CD14-positive monocyte (primary cell): ENCODE results near the gene STMND1. TPM values are rescaled to one million over a fixed set of nuclear protein-coding genes. Genes with fewer than 3 reads are reported as not detected.
A peak's percentile ranks its signal among the peaks of the same experiment; 100 is the strongest.

Experiments used
- DNase-seq, 3 donors: peaks; one replicate each; pipeline ENCODE4 v3.0.0-alpha.2; 2011 to 2022
- H2AFZ ChIP-seq: 2 replicates; pipeline ENCODE4 v1.6.0; 2012; ENCODE audit warnings: mild to moderate bottlenecking, low read depth, low read length, inconsistent platforms; ENCODE audit not compliant: insufficient read depth, poor library complexity, severe bottlenecking
- H3K27ac ChIP-seq, 2 donors: 1 replicate in 1 of 2; 2 replicates in 1 of 2; pipeline ENCODE4 v1.5.1; 2012 to 2013; ENCODE audit warnings: low read length in 2 of 2, control low read depth in 1 of 2, inconsistent platforms in 1 of 2, low read depth in 1 of 2, mild to moderate bottlenecking in 1 of 2
- H3K27me3 ChIP-seq, 2 donors: one replicate each; pipeline versions ENCODE4 v1.6.0 to v1.6.1; 2011 to 2013; ENCODE audit warnings: low read length in 2 of 2; ENCODE audit not compliant: control insufficient read depth in 2 of 2, insufficient read depth in 2 of 2
- H3K36me3 ChIP-seq, 2 donors: replicated peaks in 1 of 2; 1 replicate in 1 of 2; 2 replicates in 1 of 2; pipeline versions ENCODE4 v1.5.1 to v1.6.1; 2012 to 2013; ENCODE audit warnings: low read length in 2 of 2, control low read depth in 1 of 2, inconsistent platforms in 1 of 2, mild to moderate bottlenecking in 1 of 2; ENCODE audit not compliant: insufficient read depth in 2 of 2, control insufficient read depth in 1 of 2
- H3K4me1 ChIP-seq, 2 donors: 1 replicate in 1 of 2; 2 replicates in 1 of 2; pipeline versions ENCODE4 v1.5.1 to v1.6.1; 2012 to 2013; ENCODE audit warnings: low read length in 2 of 2, control low read depth in 1 of 2, inconsistent platforms in 1 of 2, mild to moderate bottlenecking in 1 of 2, moderate library complexity in 1 of 2; ENCODE audit not compliant: insufficient read depth in 2 of 2, control insufficient read depth in 1 of 2
- H3K4me2 ChIP-seq: replicated peaks from 2 replicates; pipeline ENCODE3; 2012; ENCODE audit warnings: low read length, moderate library complexity, mild to moderate bottlenecking; ENCODE audit not compliant: poor library complexity, severe bottlenecking; ENCODE audit errors: extremely low read depth
- H3K4me3 ChIP-seq, 3 experiments: fragments of 200-600 bp in 1 of 3; sonication (generic) in 1 of 3; replicated peaks in 1 of 3; 1 replicate in 2 of 3; 2 replicates in 1 of 3; pipeline ENCODE4 v1.5.1; 2011 to 2013; ENCODE audit warnings: low read length in 3 of 3, mild to moderate bottlenecking in 3 of 3, control low read depth in 2 of 3, low read depth in 2 of 3, inconsistent platforms in 1 of 3, moderate library complexity in 1 of 3
- H3K79me2 ChIP-seq: 2 replicates; pipeline ENCODE4 v1.6.0; 2012; ENCODE audit warnings: mild to moderate bottlenecking, control low read depth, inconsistent platforms, low read length, moderate library complexity; ENCODE audit not compliant: insufficient read depth
- H3K9ac ChIP-seq: 2 replicates; pipeline ENCODE4 v1.6.0; 2017; ENCODE audit warnings: low read length, mild to moderate bottlenecking; ENCODE audit not compliant: insufficient read depth, poor library complexity, severe bottlenecking
- H3K9me3 ChIP-seq, 2 donors: replicated peaks in 1 of 2; 1 replicate in 1 of 2; 2 replicates in 1 of 2; pipeline versions ENCODE4 v1.5.1 to v1.6.1; 2012 to 2013; ENCODE audit warnings: low read length in 2 of 2, control low read depth in 1 of 2; ENCODE audit not compliant: control insufficient read depth in 1 of 2, insufficient read depth in 1 of 2
- H4K20me1 ChIP-seq: 2 replicates; pipeline ENCODE4 v1.6.0; 2012; ENCODE audit warnings: mild to moderate bottlenecking, low read length, control low read depth, moderate library complexity; ENCODE audit not compliant: insufficient read depth
- H3K27ac Mint-ChIP-seq, 7 donors: one replicate each; pipeline ENCODE4 v1.8.0; 2020; ENCODE audit warnings: mild to moderate bottlenecking in 7 of 7, mixed read lengths in 7 of 7, moderate library complexity in 6 of 7, inconsistent platforms in 2 of 7
- H3K27me3 Mint-ChIP-seq, 3 donors: one replicate each; pipeline ENCODE4 v1.8.0; 2021 to 2022; ENCODE audit warnings: low read depth in 3 of 3, mild to moderate bottlenecking in 3 of 3, mixed read lengths in 3 of 3, moderate library complexity in 3 of 3, inconsistent platforms in 1 of 3
- H3K36me3 Mint-ChIP-seq, 2 donors: one replicate each; pipeline ENCODE4 v1.8.0; 2020; ENCODE audit warnings: mixed read lengths in 2 of 2, inconsistent platforms in 1 of 2, mild to moderate bottlenecking in 1 of 2
- H3K4me1 Mint-ChIP-seq: one replicate; pipeline ENCODE4 v1.8.0; 2020; ENCODE audit warnings: mild to moderate bottlenecking, mixed read lengths
- H3K4me3 Mint-ChIP-seq, 2 donors: one replicate each; pipeline ENCODE4 v1.8.0; 2020; ENCODE audit warnings: mild to moderate bottlenecking in 2 of 2, mixed read lengths in 2 of 2, moderate library complexity in 1 of 2
- H3K9me3 Mint-ChIP-seq, 7 donors: one replicate each; pipeline ENCODE4 v1.8.0; 2020 to 2022; ENCODE audit warnings: mixed read lengths in 7 of 7, mild to moderate bottlenecking in 6 of 7, moderate library complexity in 6 of 7, inconsistent platforms in 2 of 7
- CTCF ChIP-seq: fragments of 200-600 bp; IDR thresholded peaks from one replicate; pipeline ENCODE4 v1.8.0; 2022; ENCODE audit warnings: antibody characterized with exemption, mild to moderate bottlenecking
- WGBS: methylation state at CpG from one replicate; pipeline ENCODE4 v1.1.5; 2013; ENCODE audit warnings: missing lambda C conversion rate; ENCODE audit not compliant: insufficient coverage; 5-methylcytosine and 5-hydroxymethylcytosine counted together
- intact Hi-C, 2 donors: fragments of 100-400 bp; cut with micrococcal nuclease; formaldehyde crosslinking; loops; one replicate each; pipeline versions ENCODE4 v1.15.0 to v1.15.1; 2023
- polyA plus RNA-seq, 3 donors: library from polyadenylated mRNA; depleted of rRNA in 1 of 3; unstranded in 2 of 3; stranded (reverse) in 1 of 3; fragments of 300-500 nt in 2 of 3; fragments of >200 nt in 1 of 3; fragmentation: Illumina TruSeq in 2 of 3; gene quantifications; 1 replicate in 2 of 3; 2 replicates in 1 of 3; pipeline ENCODE4 v1.2.3, GENCODE V29; 2012 to 2021

Gene STMND1
- polyA plus RNA-seq, 3 donors: not detected

DNA sequence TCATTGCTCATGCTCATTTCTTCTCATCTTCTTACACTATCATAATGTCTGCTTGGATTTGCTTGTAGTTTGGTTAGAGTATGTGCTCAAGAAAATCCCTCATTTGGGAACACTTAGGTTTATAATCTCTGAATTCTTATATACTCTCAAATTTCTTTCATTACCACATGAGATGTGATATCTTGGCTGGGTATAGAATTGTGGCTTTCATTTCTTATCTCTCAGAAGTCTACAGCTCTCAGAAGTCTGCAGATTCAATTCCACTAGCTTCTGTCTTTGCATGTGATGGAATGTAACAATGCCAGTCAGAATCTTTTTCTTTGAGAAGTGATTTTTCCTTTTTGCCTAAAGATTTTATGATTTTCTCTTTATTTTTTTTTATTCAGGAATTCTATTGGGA is 50.9 kb downstream of the STMND1 start:
- Histone ChIP-seq H3K4me3 (no peak overlapping the region), H3K27ac (no peak overlapping the region), H4K20me1 (no peaks in the 10 kb centered on the region), H2AFZ (no peak overlapping the region), H3K4me2 (no peak overlapping the region), H3K9ac (no peak overlapping the region), H3K79me2 (no peaks in the 10 kb centered on the region), H3K9me3 (no peaks in the 10 kb centered on the region), H3K4me1 (no peaks in the 10 kb centered on the region), H3K36me3 (no peaks in the 10 kb centered on the region), H3K27me3 (peaks cover 0 to 2% of the 10 kb centered on the region in 2 donors)
- Mint-ChIP-seq H3K27ac (no peak overlapping the region), H3K36me3 (no peaks in the 10 kb centered on the region), H3K27me3 (peaks cover 0 to 4% (median 2%) of the 10 kb centered on the region in 3 donors), H3K4me3 (no peak overlapping the region), H3K4me1 (no peaks in the 10 kb centered on the region), H3K9me3 (peaks cover 0 to 10% (median 7%) of the 10 kb centered on the region in 7 donors)
- no peak for DNase-seq
- intact Hi-C loops: loop anchor here (10.0 kb wide), 2 partner anchors 662 to 972 kb away; partner anchors contain the start of gene NHLRC1 (in 1 of the 2)
- no peak for TF ChIP-seq CTCF

DNA sequence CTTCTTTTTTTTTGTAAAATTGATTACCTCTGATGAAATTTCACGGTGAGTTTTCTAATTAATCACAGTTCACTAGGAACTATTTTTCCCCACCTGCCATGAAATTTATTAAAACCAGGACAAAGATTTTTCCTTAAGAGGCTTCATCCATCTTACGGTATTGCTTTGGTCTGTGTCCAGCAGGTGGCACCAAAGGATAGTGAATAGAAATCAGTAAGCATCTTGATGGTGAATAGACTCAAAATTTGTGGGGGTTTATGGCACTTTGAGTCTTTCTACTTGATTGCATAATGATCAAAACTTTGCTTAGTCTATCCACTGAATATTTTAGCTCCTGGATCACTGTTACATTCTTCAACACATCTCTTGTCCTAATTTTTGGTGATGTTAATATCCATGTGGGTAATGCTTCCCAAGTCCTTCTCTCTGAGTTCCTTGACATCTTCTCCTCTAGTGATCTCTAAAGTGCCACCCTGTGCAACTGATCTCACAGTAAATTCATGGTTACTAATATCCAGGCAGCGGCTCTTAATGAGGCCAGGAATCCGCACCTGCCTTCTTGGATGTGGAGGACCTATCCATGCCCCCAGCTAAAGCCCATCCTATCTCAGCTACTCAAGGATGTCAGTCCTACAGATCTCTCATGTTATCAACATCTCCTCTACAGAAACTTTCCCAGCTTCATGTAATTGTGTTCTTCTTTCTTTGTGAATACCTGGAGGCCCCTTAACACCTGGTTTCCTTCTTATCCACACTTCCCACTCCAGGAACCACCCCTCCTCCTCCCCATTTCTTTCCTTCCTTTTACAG is 54.5 kb downstream of the STMND1 start:
- intact Hi-C loops: loop anchor here (5.0 to 10.0 kb wide), 3 partner anchors 646 to 968 kb away; partner anchors contain the start of gene NHLRC1 (in 1 of the 2)
- Histone ChIP-seq H3K36me3 (no peaks in the 10 kb centered on the region), H2AFZ (no peak overlapping the region), H3K27ac (no peak overlapping the region), H3K9me3 (no peaks in the 10 kb centered on the region), H4K20me1 (no peaks in the 10 kb centered on the region), H3K4me2 (no peak overlapping the region), H3K79me2 (no peaks in the 10 kb centered on the region), H3K4me1 (no peaks in the 10 kb centered on the region), H3K4me3 (no peak overlapping the region), H3K9ac (no peak overlapping the region), H3K27me3 (peaks cover 0 to 2% of the 10 kb centered on the region in 2 donors)
- WGBS: 70% methylated on average over 2 of the region's 4 CpGs
- no peaks in the 10 kb centered on the region for H3K4me1 Mint-ChIP-seq
- TF ChIP-seq CTCF: peak; percentile 86
- H3K27ac Mint-ChIP-seq: no peak overlapping the region
- DNase-seq: peak; percentile 20 to 54 (median 40)
- H3K27me3 Mint-ChIP-seq: peaks cover under 1 to 6% (median 4%) of the 10 kb centered on the region in 3 donors
- no peaks in the 10 kb centered on the region for H3K36me3 Mint-ChIP-seq
- H3K9me3 Mint-ChIP-seq: peaks cover 0 to 10% (median 7%) of the 10 kb centered on the region in 7 donors
- H3K4me3 Mint-ChIP-seq: no peak overlapping the region
